ENCODE data around the gene USP49.
"Not testable (repeated sequence)": the region's sequence is repeated elsewhere in the genome, so short reads cannot be mapped to it uniquely, and the experiment has no call there.

DNA sequence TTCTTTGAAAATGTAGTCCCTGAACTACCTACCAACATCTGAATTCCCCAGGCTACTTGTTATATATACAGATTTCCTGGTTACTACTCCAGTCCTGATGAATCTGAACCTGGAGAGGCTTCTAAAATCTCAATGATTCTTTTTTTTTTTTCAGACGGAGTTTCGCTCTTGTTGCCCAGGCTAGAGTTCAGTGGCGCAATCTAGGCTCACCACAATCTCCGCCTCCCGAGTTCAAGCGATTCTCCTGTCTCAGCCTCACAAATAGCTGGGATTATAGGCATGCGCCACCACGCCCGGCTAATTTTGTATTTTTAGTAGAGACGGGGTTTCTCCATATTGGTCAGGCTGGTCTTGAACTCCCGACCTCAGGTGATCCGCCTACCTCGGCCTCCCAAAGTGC is 83.2 kb downstream of the USP49 start:
- not testable (repeated sequence) for TF ChIP-seq EZH2 (IDR thresholded peaks at IDR 0.05; ENCODE audit: borderline replicate concordance, low read depth, low read length, severe bottlenecking)
- TF ChIP-seq, protein P1, sequence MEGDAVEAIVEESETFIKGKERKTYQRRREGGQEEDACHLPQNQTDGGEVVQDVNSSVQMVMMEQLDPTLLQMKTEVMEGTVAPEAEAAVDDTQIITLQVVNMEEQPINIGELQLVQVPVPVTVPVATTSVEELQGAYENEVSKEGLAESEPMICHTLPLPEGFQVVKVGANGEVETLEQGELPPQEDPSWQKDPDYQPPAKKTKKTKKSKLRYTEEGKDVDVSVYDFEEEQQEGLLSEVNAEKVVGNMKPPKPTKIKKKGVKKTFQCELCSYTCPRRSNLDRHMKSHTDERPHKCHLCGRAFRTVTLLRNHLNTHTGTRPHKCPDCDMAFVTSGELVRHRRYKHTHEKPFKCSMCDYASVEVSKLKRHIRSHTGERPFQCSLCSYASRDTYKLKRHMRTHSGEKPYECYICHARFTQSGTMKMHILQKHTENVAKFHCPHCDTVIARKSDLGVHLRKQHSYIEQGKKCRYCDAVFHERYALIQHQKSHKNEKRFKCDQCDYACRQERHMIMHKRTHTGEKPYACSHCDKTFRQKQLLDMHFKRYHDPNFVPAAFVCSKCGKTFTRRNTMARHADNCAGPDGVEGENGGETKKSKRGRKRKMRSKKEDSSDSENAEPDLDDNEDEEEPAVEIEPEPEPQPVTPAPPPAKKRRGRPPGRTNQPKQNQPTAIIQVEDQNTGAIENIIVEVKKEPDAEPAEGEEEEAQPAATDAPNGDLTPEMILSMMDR (IDR thresholded peaks at IDR 0.05; ENCODE audit: borderline replicate concordance, extremely low read depth, low read length, poor library complexity, severe bottlenecking): not testable (repeated sequence)

Measured in DND-41 (cell line).